NB4 (cell line): ENCODE measurements around the gene LYRM4.
A peak's percentile ranks its signal among the peaks of the same experiment; 100 is the strongest.

ENCODE experiments used
- DNase-seq: peaks from one replicate; pipeline ENCODE4 v3.0.0; 2010; ENCODE audit warnings: low read depth
- H3K4me3 ChIP-seq: one replicate; pipeline ENCODE4 v1.5.1; 2011; ENCODE audit warnings: mild to moderate bottlenecking, low read depth, low read length, moderate library complexity
- CTCF ChIP-seq: IDR thresholded peaks from one replicate; pipeline ENCODE4 v1.5.1; 2012; ENCODE audit warnings: low read depth, low read length
- MAX ChIP-seq: IDR thresholded peaks from 2 replicates; pipeline ENCODE4 v1.6.1; 2011; ENCODE audit warnings: low read depth, low read length
- MYC ChIP-seq: IDR thresholded peaks from 2 replicates; pipeline ENCODE4 v1.6.1; 2011; ENCODE audit warnings: low read depth, low read length
- POLR2A ChIP-seq: IDR thresholded peaks from 2 replicates; pipeline ENCODE4 v1.6.1; 2011; ENCODE audit warnings: mild to moderate bottlenecking; ENCODE audit not compliant: insufficient read length; ENCODE audit errors: extremely low read depth

LYRM4 gene

GRCh38 chr6:5302995-5303622, 42.4 kb upstream of the LYRM4 start:
- TF ChIP-seq MAX (no peak), MYC (no peak), CTCF (no peak), POLR2A (no peak)
- no peak overlapping the region for H3K4me3 ChIP-seq
- no peak for DNase-seq

- H3K4me3 ChIP-seq, result no peak overlapping the region
- TF ChIP-seq MYC (no peak), CTCF (no peak), MAX (no peak)
- DNase-seq, result no peak
Measured at GRCh38 chr6:5302220-5302946, 41.6 kb upstream of the LYRM4 start.

GRCh38 chr6:5300206-5300764, 39.5 kb upstream of the LYRM4 start:
- H3K4me3 ChIP-seq, result no peak overlapping the region
- no peak for DNase-seq
- TF ChIP-seq MYC (no peak), CTCF (no peak), POLR2A (no peak), MAX (no peak)

GRCh38 chr6:5295623-5296022, 34.9 kb upstream of the LYRM4 start:
- no peak for DNase-seq
- TF ChIP-seq CTCF, result no peak
- no peak for TF ChIP-seq POLR2A
- TF ChIP-seq MAX, result no peak
- TF ChIP-seq MYC, result no peak
- H3K4me3 ChIP-seq, result no peak overlapping the region

- no peak for TF ChIP-seq CTCF
- TF ChIP-seq MYC, result no peak
- H3K4me3 ChIP-seq, result no peak overlapping the region
- DNase-seq, result peak; percentile 82
Measured at GRCh38 chr6:5294392-5295211, 33.9 kb upstream of the LYRM4 start.
